Ovary (tissue), 3 donors: Measurements from ENCODE around the gene AQP11.

Experiments used
- POLR2A ChIP-seq: fragments of 450-650 bp; IDR thresholded peaks from one replicate; pipeline ENCODE4 v1.6.1; 2017; ENCODE audit warnings: antibody characterized with exemption, mild to moderate bottlenecking, moderate library complexity
- TF ChIP-seq, protein P1 (sequence below), 3 donors: fragments of 450-650 bp in 2 of 3; fragments of 200-600 bp in 1 of 3; IDR thresholded peaks; one replicate each; pipeline versions ENCODE4 v1.5.1 to v1.8.0; 2016 to 2022; ENCODE audit warnings: antibody characterized with exemption in 3 of 3, mild to moderate bottlenecking in 1 of 3
- donor health status: DM: no; HTN: no; CAD: no.

DNA sequence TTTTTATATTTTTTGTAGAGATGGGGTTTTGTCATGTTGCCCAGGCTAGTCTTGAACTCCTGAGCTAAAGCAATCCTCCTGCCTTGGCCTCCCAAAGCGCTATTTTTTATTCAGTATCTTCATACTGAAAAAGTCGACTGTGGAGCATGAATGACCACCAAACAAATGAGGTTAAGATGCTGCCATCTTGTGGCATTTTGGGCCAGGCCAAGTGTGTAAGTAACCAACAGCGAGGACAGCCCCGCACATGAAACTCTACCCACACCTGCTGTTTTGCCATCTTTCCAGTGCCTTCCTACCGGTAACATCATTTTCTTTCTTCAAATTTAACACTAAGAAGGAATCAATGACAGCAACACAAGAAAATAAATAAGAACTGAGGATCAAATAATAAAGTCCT, 32.2 kb upstream of the AQP11 start:
- no peak for TF ChIP-seq POLR2A
- TF ChIP-seq, protein P1, sequence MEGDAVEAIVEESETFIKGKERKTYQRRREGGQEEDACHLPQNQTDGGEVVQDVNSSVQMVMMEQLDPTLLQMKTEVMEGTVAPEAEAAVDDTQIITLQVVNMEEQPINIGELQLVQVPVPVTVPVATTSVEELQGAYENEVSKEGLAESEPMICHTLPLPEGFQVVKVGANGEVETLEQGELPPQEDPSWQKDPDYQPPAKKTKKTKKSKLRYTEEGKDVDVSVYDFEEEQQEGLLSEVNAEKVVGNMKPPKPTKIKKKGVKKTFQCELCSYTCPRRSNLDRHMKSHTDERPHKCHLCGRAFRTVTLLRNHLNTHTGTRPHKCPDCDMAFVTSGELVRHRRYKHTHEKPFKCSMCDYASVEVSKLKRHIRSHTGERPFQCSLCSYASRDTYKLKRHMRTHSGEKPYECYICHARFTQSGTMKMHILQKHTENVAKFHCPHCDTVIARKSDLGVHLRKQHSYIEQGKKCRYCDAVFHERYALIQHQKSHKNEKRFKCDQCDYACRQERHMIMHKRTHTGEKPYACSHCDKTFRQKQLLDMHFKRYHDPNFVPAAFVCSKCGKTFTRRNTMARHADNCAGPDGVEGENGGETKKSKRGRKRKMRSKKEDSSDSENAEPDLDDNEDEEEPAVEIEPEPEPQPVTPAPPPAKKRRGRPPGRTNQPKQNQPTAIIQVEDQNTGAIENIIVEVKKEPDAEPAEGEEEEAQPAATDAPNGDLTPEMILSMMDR (IDR thresholded peaks at IDR 0.05), result no peak
